GM15510 (cell line): ENCODE data around the gene NEK3.

Source experiments
- POLR2A ChIP-seq: IDR thresholded peaks from 3 replicates; pipeline ENCODE4 v1.6.1; 2011; ENCODE audit warnings: borderline replicate concordance; ENCODE audit not compliant: insufficient read length; ENCODE audit errors: extremely low read depth

NEK3 gene

GRCh38 chr13:52159159-52159982 lies at the start of gene NEK3:
NEK3 (minus strand) TSS chr13:52159597; CDS start chr13:52156191, 3,406 bp downstream.
- no peak for TF ChIP-seq POLR2A

- TF ChIP-seq POLR2A = peak; percentile 38
These were observed 36.0 kb upstream of the NEK3 start for GRCh38 chr13:52195401-52195837.

DNA sequence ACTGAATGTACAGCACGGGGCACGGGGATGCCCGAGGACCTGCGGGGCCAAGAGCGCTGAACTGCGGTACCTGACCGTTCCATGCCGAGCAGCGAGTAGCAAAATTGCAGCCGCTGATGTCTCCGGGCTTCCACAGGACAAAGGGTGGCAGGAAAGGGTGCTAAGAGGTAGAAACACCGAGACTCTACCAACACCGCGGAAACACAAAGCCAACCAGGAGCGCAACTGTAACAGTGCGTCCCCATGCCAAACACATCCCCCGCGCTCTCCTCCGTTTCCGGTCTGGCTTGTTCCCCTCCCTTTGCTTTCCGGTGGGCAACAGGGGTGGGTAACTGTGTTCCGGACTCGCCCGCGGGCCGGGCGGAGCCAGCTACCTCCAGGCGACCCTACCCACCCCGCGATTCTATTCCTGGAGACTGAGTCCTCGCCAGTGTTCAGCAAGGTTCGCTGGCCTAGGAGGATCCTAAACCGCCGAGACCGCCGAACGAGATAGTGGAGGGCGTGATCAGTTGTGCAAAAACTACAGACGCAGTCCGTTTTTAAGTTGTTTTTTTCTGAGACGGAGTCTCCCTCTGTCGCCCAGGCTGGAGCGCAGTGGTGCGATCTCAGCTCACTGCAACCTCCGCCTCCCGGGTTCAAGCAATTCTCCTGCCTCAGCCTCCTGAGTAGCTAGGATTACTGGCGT lies 34.9 kb upstream of the NEK3 start:
- TF ChIP-seq POLR2A = peak; percentile 88

DNA sequence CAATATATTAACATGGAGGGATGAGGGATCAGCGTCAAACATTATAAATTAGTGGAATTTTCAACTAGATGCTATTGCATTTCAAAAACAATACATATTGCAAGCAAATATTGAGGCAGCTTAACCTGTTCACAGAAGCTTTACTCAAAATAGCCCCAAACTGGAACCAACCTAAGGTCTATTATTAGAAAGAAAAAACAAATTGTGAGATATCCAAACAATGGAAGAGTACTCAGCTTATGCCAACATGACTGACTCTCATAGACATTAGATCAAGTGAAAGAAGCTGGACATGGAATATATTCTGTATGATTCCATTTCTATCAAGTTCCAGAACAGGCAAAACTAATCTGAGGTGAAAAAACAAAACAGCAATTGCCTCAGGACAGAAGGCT lies 27.6 kb upstream of the NEK3 start:
- no peak for TF ChIP-seq POLR2A

GRCh38 chr13:52179925-52180324 lies 20.5 kb upstream of the NEK3 start:
- TF ChIP-seq POLR2A = no peak

DNA sequence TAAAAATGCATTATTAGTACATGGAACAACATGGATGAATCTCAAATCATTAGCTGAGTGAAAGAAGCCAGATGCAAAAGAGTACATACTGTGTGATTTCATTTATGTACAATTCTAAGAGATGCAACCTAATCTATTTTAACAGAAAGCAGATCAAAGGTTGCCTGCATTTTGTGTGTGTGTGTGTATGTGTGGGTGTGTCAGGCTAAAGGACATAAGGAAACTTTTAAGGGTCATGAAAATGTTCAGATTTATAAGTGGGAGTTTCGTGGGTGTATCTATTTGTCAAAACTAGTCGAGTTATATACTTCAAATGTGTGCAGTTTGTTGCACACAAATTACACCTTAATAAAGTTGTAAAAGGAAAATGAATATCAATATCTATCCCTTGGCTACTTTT lies 17.9 kb upstream of the NEK3 start:
- TF ChIP-seq POLR2A = no peak

- TF ChIP-seq POLR2A = no peak
These were observed 14.0 kb upstream of the NEK3 start for GRCh38 chr13:52173373-52173772.

DNA sequence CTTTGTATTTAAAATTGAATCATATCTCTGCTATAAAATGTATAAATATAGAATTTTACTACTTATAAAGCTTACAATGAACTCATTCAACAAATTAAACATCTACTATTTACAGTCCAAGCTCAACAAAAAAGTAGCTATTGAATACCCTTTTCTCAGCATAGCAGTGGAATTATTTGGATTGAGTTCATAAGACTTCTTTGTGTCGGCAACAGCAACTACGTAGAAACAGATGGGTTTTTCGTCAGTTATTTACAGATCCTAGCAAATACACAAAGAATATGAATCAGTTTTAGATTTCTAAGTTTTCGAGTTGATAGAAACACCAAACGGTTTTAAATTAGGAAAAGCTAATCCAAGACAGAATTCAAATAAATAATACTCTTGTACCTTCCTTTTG lies 10.4 kb upstream of the NEK3 start:
- no peak for TF ChIP-seq POLR2A

DNA sequence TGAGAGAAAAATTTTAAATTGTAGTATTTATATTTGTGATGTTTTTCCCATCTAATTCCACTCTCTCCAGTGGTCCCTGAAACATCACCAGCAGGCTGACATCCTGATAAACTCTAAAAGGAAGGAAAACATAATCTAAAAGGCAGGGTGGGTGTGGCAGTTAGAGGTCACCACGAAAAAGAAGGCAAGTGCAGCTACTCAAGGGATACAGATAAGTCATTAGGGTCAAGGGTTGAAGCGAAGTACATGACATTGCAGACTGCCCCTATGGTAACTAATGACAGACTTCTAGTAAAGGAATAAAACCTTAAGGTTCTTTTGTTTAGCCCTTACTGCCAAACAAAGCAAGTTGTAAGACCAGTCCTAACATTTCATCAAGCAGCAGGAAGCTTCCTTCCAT lies 6.0 kb upstream of the NEK3 start:
- TF ChIP-seq POLR2A = no peak

DNA sequence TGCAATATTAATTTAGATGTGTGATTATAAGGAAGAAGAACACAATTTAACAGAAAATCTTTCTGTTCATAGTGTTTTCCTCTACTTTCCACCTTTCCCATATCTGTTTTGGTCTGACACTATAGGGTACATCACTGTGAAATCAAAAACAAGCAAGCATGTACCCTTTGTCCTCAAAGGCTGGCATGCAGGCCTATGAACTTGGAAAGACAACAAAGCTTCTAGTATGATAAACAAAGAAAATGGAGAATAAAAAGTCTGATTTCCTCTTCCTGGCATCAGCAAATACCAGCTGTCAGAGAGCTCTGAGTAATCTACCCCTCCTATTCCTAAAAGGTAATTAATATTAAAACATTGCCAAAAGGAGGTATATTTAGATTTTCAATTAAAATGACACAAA lies 5.6 kb upstream of the NEK3 start:
- no peak for TF ChIP-seq POLR2A

DNA sequence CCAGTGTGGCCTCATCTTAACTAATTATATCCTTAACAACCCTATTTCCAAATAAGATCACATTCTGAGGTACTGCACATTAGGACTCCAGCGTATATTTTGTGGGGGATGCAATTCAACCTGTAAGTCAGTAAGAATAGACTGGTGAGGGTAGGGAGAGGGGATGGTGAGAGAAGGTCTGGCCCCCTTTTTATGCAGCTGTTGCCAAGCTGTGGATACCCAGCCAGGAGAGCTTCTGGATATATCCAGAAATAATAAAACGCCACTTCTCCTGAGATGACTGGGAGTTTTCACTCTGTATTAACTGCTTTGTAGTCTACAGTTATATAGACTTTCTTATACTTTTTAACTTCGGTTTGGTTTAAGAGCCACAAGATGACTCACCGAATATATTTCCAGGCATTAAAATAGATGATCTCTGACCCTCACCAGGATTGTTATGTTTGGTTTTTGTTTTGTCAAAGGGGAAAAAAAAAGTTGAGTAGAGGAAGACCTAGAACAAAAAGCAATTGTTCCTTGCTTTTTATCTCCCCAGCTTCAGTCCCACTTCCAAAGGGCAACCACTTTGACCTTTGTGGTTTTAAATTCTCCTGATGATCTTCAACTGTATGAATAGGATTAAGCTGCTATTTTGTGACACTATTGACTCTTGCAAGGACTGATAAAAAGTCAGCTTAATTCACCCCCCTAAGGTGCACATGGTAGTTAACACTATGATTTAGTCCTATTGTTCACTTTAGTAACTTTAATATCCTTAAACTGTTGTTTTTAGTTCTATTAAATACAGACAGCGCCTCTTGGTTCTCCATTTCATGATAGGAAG lies 3.1 kb upstream of the NEK3 start:
- TF ChIP-seq POLR2A = no peak

DNA sequence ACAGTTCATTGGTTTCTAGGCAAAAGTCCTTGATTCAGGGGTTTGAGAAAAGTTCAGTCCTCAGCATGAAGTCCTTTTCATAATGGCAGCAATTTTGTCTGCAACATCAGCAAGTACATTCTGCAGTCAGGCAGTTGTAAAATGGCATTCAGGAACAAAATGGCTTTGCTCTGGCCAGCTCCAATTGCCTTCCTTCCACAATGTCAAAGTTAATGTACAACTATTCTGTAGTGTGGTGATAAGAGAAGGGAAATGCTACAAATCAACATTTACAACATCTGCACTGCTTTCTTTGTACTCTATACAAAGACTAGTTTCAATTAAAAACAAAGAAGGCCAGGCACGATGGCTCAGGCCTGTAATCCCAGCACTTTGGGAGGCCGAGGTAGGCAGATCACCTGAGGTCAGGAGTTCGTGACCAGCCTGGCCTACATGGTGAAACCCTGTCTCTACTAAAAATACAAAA lies 1.8 kb upstream of the NEK3 start:
- TF ChIP-seq POLR2A = no peak

- TF ChIP-seq POLR2A = no peak
These were observed 1.1 kb upstream of the NEK3 start for GRCh38 chr13:52160506-52160905.

DNA sequence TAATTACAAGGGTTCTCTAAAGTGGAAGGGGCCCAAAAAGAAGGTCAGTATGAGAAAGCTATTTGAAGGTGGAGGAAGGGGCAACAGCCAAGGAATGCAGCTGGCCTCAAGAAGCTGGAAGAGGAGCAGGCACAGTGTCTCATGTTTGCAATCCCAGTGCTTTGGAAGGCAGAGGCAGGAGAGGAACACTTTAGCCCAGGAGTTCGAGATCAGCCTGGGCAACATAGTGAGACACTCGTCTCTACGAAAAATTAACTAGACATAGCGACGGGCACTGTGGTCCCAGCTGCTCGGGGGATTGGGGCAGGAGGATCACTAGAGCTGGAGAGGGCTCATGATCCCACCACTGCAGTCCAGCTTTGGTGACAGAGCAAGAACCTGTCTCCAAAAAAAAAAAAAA lies 656 bp upstream of the NEK3 start:
- no peak for TF ChIP-seq POLR2A

DNA sequence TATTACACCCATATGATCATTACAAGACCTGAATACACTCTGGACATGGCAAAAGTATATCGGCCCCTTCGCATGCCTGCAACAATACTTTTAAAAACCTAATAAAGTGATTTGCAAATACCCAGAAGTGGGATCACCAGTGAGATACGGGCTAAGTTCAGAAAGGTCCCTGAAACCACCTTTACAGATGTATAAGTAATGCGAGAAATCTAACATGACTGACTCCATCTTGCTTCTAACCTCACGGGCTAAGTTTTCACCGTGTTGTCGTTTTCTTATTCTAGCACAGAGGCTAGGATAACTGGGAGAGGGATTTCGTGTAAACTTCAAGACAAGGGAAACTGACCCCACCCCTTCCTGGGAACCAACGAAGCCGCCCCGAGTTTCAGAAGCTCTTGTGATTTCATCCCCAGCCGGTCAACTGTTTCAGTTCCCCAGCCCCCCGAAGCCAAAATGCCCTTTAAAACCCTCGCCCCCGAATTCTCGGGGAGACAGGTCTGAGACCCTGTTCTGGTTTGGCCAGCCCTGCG lies 703 bp downstream of the NEK3 start:
- no peak for TF ChIP-seq POLR2A
